ENCODE data around the gene PLEKHG4. TPM values are rescaled to one million over a fixed set of nuclear protein-coding genes. Genes with fewer than 3 reads are reported as not detected.

PLEKHG4 gene
- total and polyA plus RNA-seq, 9 of the 15 experiments (the other 6 are each of a cell fraction or from before 2014, with no cell fraction given) = 3.7 to 36.8 (median 17.9) TPM

DNA sequence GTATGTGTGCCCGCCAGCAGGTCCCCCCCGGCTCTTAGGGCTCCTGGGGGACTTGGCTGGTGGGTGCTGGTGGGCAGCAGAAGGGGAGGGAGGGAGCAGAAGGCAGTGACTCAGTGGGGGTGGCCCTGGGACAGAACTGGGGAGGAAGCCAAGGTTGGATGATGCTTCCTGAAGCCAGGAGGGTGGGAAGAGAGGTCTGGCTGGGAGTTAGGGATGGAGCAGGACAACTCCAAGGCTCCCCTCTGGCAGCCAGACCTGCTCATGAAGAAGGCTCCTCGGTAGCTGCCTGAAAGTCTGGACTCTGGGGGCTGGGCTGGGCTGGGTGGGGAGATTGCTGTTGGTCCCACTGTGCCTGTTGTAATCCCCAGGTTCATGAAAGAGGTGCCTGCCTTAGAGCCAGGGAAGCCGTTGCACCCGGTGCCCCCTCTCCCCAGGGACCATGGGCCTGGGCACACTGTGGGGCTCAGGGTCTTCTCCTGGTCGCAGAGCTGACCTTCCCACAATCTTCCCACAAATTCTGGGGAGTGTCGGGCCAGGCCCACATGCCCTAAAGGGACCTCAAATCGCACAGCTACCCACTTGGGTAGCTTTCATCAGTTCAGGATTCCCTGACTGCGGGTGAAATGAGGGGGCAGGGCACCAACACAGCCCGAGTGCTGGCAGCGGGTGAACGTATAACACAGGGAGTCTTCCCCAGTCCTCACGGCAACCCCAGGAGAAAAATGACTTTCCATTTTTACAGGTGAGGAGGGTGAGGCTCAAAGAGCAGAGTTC is 1.1 kb upstream of the PLEKHG4 start:
- DNase-seq (ENCODE audit: extremely low read depth in 1 of 4, low spot score in 3 of 4) (no peak), FAIRE-seq (peak; percentile 59), ATAC-seq (no peak)
- Histone ChIP-seq H3K4me1 (replicated peaks in 1 of 2; ENCODE audit: control insufficient read depth in 2 of 2, insufficient read depth in 2 of 2, low read length in 2 of 2) (peaks cover 22 to 38% of the 10 kb centered on the region in 2 experiments), H3K4me2 (ENCODE audit: insufficient read depth, low read length) (peak overlapping the region; percentile 95), H3K36me3 (ENCODE audit: control insufficient read depth, insufficient read depth, low read length) (peaks cover 37% of the 10 kb centered on the region; the same call in 2 of the 3 replicates), H3K9me1 (ENCODE audit: control insufficient read depth, insufficient read depth, low read length) (no peaks in the 10 kb centered on the region), H4K20me1 (replicated peaks; ENCODE audit: control insufficient read depth, insufficient read depth, low read length) (no peaks in the 10 kb centered on the region), H3K9me3 (replicated peaks; ENCODE audit: control insufficient read depth, insufficient read depth, low read depth, low read length) (no peaks in the 10 kb centered on the region), H3K9ac (ENCODE audit: insufficient read depth in 1 of 2, low read depth in 2 of 2, low read length in 2 of 2) (peak overlapping the region; percentile 88 to 97), H3K79me2 (ENCODE audit: control insufficient read depth, insufficient read depth, low read length) (peaks cover 30% of the 10 kb centered on the region), H3K27ac (ENCODE audit: extremely low read depth, low read depth, low read length) (peak overlapping the region; percentile 83), H3K27me3 (ENCODE audit: control insufficient read depth in 2 of 2, insufficient read depth in 2 of 2, low read length in 2 of 2) (no peaks in the 10 kb centered on the region), H3K4me3 (peak overlapping the region; percentile 74), H2AFZ (ENCODE audit: low read depth, low read length) (peak overlapping the region; percentile 87)
- ChIA-PET CTCF (ENCODE audit: low intra/inter-chr PET ratio) (interaction anchor here (0.8 to 2.3 kb wide), 3 partner anchors 18 to 331 kb away, joined by 3 to 18 read pairs (median 6); no protein-coding TSS in a partner anchor), POLR2A (interaction anchor here (0.6 to 1.7 kb wide), 5 partner anchors 8 to 88 kb away, joined by 3 to 5 read pairs (median 4); partner anchors contain the start of gene EXOC3L1)
- intact Hi-C loops (cut with micrococcal nuclease) (loop anchor here (1.0 to 5.0 kb wide), 2 partner anchors 18 to 41 kb away; no protein-coding TSS in a partner anchor), in situ Hi-C loops (cut with MboI) (no loop called here)
- WGBS (ENCODE audit: insufficient coverage, low coverage, missing lambda C conversion rate) = 24% methylated on average over 11 of the region's 13 CpGs
- no TSS peak for BruUV-seq (replicated peaks)
- peak; percentile 62 for TF ChIP-seq CC2D1A (IDR thresholded peaks at IDR 0.05)
- no peak for TF ChIP-seq NR2C1 (IDR thresholded peaks at IDR 0.05)
- TF ChIP-seq NR2C1 (tag; IDR thresholded peaks at IDR 0.05) = no peak
- TF ChIP-seq RBFOX2 (IDR thresholded peaks at IDR 0.05; ENCODE audit: low read depth, low read length) = peak; percentile 14
- no peak for TF ChIP-seq SRF (CRISPR knock-in tag; IDR thresholded peaks at IDR 0.05)
- TF ChIP-seq L3MBTL2 (IDR thresholded peaks at IDR 0.05) = peak; percentile 19; the same call in 1 of the 2 replicates
- TF ChIP-seq, protein P1, sequence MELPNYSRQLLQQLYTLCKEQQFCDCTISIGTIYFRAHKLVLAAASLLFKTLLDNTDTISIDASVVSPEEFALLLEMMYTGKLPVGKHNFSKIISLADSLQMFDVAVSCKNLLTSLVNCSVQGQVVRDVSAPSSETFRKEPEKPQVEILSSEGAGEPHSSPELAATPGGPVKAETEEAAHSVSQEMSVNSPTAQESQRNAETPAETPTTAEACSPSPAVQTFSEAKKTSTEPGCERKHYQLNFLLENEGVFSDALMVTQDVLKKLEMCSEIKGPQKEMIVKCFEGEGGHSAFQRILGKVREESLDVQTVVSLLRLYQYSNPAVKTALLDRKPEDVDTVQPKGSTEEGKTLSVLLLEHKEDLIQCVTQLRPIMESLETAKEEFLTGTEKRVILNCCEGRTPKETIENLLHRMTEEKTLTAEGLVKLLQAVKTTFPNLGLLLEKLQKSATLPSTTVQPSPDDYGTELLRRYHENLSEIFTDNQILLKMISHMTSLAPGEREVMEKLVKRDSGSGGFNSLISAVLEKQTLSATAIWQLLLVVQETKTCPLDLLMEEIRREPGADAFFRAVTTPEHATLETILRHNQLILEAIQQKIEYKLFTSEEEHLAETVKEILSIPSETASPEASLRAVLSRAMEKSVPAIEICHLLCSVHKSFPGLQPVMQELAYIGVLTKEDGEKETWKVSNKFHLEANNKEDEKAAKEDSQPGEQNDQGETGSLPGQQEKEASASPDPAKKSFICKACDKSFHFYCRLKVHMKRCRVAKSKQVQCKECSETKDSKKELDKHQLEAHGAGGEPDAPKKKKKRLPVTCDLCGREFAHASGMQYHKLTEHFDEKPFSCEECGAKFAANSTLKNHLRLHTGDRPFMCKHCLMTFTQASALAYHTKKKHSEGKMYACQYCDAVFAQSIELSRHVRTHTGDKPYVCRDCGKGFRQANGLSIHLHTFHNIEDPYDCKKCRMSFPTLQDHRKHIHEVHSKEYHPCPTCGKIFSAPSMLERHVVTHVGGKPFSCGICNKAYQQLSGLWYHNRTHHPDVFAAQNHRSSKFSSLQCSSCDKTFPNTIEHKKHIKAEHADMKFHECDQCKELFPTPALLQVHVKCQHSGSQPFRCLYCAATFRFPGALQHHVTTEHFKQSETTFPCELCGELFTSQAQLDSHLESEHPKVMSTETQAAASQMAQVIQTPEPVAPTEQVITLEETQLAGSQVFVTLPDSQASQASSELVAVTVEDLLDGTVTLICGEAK (IDR thresholded peaks at IDR 0.05) = 0 out of 2 replicates have a peak, but pooled peaks have one; percentile 32
- TF ChIP-seq, protein P1 (CRISPR knock-in tag; IDR thresholded peaks at IDR 0.05) = no peak
- TF ChIP-seq FOXA3 (CRISPR knock-in tag; conservative IDR thresholded peaks at IDR 0.05 in 1 of 2, IDR thresholded peaks at IDR 0.05 in 1 of 2) = 0 out of 4 replicates have a peak, but pooled peaks of 1 of the 2 experiments have one; percentile 2
